ENCODE measurements around the gene CCRL2. TPM values are rescaled to one million over a fixed set of nuclear protein-coding genes. Genes with fewer than 3 reads are reported as not detected.

CCRL2 gene
- total RNA-seq, 1 donor from 2014 or later, result 1.6 TPM

DNA sequence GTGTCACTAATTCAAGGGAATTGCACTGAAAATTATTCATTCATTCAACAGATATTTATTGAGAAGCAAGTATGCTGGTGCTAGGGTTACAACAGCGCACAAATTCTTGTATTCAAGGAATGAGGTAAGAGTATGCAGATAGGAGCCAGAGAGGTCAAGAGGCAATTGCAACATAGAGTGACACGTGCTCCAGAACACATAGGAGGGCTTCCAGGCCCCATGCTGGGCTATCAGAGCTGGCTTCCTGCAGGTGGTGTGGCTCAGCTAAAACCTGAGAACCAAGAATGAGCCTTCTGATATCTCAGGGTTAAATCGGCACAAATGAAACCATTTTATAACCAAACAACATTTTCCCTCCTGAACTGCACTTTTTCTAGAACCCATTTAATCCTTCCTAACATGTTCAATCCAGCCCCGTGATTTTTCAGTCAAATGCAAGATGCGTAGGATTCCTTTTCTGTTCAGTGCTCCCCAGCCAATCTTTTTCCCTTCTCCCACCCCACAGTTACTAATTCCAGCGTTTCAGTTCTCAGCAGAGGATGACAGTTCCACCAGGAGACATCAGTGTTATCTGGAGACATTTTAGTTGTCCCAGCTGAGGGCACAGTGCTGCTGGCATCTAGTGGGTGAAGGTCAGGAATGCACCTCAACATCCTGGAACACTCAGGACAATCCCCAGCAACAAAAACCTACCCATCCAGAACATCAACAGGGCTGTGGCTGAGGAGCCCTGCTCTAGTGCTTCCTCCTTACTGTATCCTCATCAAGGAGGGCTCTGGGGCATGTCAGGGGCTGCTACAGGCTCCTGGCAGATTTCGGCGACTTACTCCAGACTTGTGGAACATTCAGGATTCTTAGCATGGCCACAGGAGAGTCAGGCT is 13.3 kb upstream of the CCRL2 start:
- Histone ChIP-seq H3K4me3 (ENCODE audit: low read length in 3 of 3) (no peak overlapping the region), H3K36me3 (ENCODE audit: control insufficient read depth in 3 of 3, insufficient read depth in 3 of 3, low read length in 3 of 3) (no peaks in the 10 kb centered on the region), H3K4me1 (ENCODE audit: control insufficient read depth in 3 of 3, insufficient read depth in 3 of 3, low read length in 3 of 3) (peaks cover 0 to 18% (median 16%) of the 10 kb centered on the region in 3 donors), H3K9me3 (ENCODE audit: control insufficient read depth in 3 of 3, low read length in 3 of 3) (no peaks in the 10 kb centered on the region), H3K9ac (ENCODE audit: low read depth in 1 of 3, low read length in 3 of 3) (no peak overlapping the region), H3K27ac (ENCODE audit: low read depth, low read length) (no peak overlapping the region), H3K27me3 (ENCODE audit: control insufficient read depth in 3 of 3, insufficient read depth in 3 of 3, low read length in 3 of 3) (no peaks in the 10 kb centered on the region)

DNA sequence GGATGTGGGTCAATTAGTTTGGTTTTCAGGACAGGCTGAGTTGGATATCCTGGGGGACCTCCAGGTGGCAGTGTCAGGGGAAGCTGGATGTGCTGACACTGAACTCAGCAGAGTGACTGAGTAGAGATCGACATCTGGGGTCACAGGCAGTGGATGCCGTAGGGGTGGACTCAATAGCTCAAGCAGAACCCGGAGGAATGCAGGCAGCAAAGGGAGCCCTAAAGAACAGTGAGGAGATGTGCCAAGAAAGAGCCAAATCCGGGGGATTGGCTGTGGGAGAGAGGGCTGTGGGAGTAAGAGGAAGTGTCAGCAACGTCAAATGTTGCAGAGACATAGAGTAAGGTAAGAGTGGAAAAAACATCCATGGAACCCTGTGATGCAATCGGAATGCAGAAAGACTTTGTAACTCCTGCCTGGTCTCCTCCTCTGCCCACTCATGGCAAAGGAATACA is 11.8 kb upstream of the CCRL2 start:
- Histone ChIP-seq H3K4me1 (ENCODE audit: control insufficient read depth in 3 of 3, insufficient read depth in 3 of 3, low read length in 3 of 3) (peaks cover 0 to 18% (median 16%) of the 10 kb centered on the region in 3 donors), H3K27me3 (ENCODE audit: control insufficient read depth in 3 of 3, insufficient read depth in 3 of 3, low read length in 3 of 3) (no peaks in the 10 kb centered on the region), H3K9ac (ENCODE audit: low read depth in 1 of 3, low read length in 3 of 3) (no peak overlapping the region), H3K36me3 (ENCODE audit: control insufficient read depth in 3 of 3, insufficient read depth in 3 of 3, low read length in 3 of 3) (no peaks in the 10 kb centered on the region), H3K27ac (ENCODE audit: low read depth, low read length) (no peak overlapping the region), H3K4me3 (ENCODE audit: low read length in 3 of 3) (no peak overlapping the region), H3K9me3 (ENCODE audit: control insufficient read depth in 3 of 3, low read length in 3 of 3) (no peaks in the 10 kb centered on the region)

DNA sequence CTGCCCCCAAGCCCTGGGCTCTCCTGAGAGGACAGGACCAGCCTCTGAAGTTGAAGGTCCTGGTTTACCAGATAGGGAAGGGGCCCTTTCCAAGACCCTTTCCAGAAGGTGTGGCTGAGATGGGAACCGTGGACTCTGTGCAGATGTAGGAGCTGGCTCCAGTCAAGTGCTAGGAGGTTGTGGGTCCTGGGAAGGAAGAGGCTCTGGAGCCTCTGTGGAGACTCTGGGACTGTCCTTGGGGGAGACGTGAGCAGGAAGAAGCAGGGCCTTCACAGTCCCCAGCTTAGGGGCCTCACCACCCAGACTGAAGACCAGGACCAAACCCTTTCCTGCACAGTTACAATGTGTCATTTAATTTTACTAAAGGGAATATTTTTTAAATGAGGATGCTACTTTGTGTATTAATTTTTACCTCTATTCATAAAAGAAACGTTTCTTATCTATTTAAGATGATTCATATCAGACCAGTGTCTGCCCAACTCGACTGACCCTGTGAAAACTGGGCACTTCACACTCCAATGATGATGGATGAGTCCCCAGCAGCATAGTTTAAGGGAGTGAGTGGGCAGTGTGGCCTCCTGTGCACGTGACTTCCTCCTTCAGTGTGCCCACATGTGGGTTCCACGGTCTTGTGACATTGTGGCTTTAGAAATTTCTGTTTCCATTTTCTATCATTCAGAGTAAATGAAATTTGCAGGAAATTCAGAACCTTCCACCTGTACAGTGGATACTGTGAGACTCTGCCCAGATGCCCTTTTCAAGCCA is 11.1 kb upstream of the CCRL2 start:
- Histone ChIP-seq H3K4me1 (ENCODE audit: control insufficient read depth in 3 of 3, insufficient read depth in 3 of 3, low read length in 3 of 3) (peaks cover 0 to 18% (median 16%) of the 10 kb centered on the region in 3 donors), H3K27me3 (ENCODE audit: control insufficient read depth in 3 of 3, insufficient read depth in 3 of 3, low read length in 3 of 3) (no peaks in the 10 kb centered on the region), H3K9me3 (ENCODE audit: control insufficient read depth in 3 of 3, low read length in 3 of 3) (no peaks in the 10 kb centered on the region), H3K4me3 (ENCODE audit: low read length in 3 of 3) (no peak overlapping the region), H3K36me3 (ENCODE audit: control insufficient read depth in 3 of 3, insufficient read depth in 3 of 3, low read length in 3 of 3) (no peaks in the 10 kb centered on the region), H3K9ac (ENCODE audit: low read depth in 1 of 3, low read length in 3 of 3) (no peak overlapping the region), H3K27ac (ENCODE audit: low read depth, low read length) (no peak overlapping the region)

DNA sequence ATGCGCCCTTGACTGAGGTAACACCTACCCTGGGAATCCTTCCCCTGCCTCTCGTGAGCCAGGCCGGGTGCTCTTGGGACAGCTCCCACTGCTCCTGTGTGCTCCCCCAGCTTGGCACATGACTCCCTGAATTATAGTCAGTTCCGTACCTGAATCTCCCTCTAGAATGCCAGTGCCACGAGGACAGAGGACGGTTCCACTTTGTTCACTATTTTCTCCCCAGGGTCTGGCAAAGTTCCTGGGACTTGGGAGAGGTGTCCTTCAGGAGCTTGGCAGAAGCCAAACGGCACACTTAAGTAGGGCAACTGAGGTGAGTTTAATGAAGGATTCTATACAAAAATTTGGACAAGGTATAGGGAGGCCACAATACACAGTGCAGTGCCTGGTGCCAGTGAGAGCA is 9.9 kb upstream of the CCRL2 start:
- Histone ChIP-seq H3K9me3 (ENCODE audit: control insufficient read depth in 3 of 3, low read length in 3 of 3) (no peaks in the 10 kb centered on the region), H3K9ac (ENCODE audit: low read depth in 1 of 3, low read length in 3 of 3) (peak overlapping the region in 1 of 3 donors; percentile 57), H3K4me1 (ENCODE audit: control insufficient read depth in 3 of 3, insufficient read depth in 3 of 3, low read length in 3 of 3) (peaks cover 0 to 18% (median 16%) of the 10 kb centered on the region in 3 donors), H3K27ac (ENCODE audit: low read depth, low read length) (no peak overlapping the region), H3K27me3 (ENCODE audit: control insufficient read depth in 3 of 3, insufficient read depth in 3 of 3, low read length in 3 of 3) (no peaks in the 10 kb centered on the region), H3K4me3 (ENCODE audit: low read length in 3 of 3) (no peak overlapping the region), H3K36me3 (ENCODE audit: control insufficient read depth in 3 of 3, insufficient read depth in 3 of 3, low read length in 3 of 3) (no peaks in the 10 kb centered on the region)

DNA sequence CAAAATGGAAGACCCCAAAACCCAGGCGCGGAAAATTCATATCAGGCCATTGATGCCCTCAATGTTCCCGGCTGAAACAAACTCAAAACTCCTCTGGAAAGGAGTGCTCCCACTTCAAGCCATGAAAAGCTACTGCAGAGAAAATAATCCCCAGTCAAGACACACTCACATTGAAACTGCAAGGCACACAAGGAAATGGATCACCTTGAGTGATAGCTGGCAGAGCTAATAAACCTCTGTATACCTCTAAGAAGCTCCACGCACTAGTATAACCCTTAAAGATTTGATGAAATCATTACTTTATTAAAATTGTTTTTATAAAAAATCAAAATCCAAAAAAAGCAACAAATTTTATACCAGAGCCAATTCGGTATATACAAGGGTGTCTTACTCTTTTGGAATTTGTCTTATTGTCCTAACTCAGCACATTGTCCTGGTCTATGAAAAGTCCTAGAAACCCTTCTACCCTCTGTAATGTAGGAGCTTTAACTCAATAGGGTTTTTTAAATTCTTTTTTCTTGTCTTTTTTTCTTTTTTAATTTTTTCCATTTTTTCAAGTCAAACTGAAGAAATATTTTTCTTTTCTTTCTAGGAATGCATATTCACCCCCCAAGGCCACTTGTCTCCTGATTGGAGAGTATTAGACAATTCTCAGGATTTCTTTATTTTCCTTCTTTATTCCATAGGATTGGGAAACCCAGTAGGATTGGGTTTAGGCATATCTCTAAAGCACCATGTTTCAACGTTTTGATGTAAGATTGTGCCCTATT is 8.7 kb upstream of the CCRL2 start:
- no peaks in the 10 kb centered on the region for H3K9me3 ChIP-seq (ENCODE audit: control insufficient read depth in 3 of 3, low read length in 3 of 3)
- no peak overlapping the region for H3K9ac ChIP-seq (ENCODE audit: low read depth in 1 of 3, low read length in 3 of 3)
- H3K36me3 ChIP-seq (ENCODE audit: control insufficient read depth in 3 of 3, insufficient read depth in 3 of 3, low read length in 3 of 3), result no peaks in the 10 kb centered on the region
- H3K4me3 ChIP-seq (ENCODE audit: low read length in 3 of 3), result no peak overlapping the region
- H3K4me1 ChIP-seq (ENCODE audit: control insufficient read depth in 3 of 3, insufficient read depth in 3 of 3, low read length in 3 of 3), result peaks cover 0 to 18% (median 16%) of the 10 kb centered on the region in 3 donors
- no peak overlapping the region for H3K27ac ChIP-seq (ENCODE audit: low read depth, low read length)
- no peaks in the 10 kb centered on the region for H3K27me3 ChIP-seq (ENCODE audit: control insufficient read depth in 3 of 3, insufficient read depth in 3 of 3, low read length in 3 of 3)

DNA sequence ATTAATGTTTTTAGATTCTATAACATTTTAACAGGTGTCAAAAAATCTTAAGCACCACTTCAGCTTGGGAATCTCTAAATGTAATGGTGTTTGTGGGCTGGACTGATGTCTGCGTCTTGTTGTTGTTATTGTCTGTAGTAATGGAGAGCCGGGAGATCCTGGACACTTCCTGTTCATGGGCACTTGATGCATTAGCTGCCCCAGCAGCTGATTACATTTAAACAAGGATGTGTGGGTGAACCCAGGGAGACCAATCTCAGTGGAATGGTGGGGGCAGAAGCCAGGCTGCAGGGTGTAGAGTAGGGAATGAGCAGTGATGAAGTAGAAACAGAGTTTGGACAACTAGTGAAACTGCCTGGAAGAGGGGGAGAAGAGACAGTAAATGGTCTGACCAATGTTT is 8.0 kb upstream of the CCRL2 start:
- Histone ChIP-seq H3K36me3 (ENCODE audit: control insufficient read depth in 3 of 3, insufficient read depth in 3 of 3, low read length in 3 of 3) (no peaks in the 10 kb centered on the region), H3K27me3 (ENCODE audit: control insufficient read depth in 3 of 3, insufficient read depth in 3 of 3, low read length in 3 of 3) (no peaks in the 10 kb centered on the region), H3K4me3 (ENCODE audit: low read length in 3 of 3) (no peak overlapping the region), H3K9me3 (ENCODE audit: control insufficient read depth in 3 of 3, low read length in 3 of 3) (no peaks in the 10 kb centered on the region), H3K27ac (ENCODE audit: low read depth, low read length) (no peak overlapping the region), H3K4me1 (ENCODE audit: control insufficient read depth in 3 of 3, insufficient read depth in 3 of 3, low read length in 3 of 3) (peaks cover 0 to 16% (median 13%) of the 10 kb centered on the region in 3 donors), H3K9ac (ENCODE audit: low read depth in 1 of 3, low read length in 3 of 3) (no peak overlapping the region)

DNA sequence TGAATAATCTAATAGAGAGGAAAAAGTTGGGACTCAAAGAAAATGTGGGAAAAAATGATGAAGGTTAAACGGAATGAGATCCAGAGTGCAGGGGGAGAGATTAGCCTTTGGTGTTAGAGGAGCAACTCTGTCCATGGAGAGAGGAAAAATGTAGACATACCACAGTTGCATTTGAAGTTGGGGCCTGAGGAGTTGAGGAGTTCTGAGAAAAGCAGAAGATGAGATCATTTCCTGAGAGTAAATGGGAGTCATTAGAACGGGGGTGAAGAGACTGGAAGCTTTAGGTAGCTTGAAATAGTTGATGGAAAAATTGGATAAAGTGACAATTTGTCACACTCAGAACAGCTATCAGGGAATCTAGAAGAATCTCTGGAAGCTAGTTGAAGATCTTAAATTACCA is 7.5 kb upstream of the CCRL2 start:
- Histone ChIP-seq H3K4me1 (ENCODE audit: control insufficient read depth in 3 of 3, insufficient read depth in 3 of 3, low read length in 3 of 3) (peaks cover 0 to 16% (median 13%) of the 10 kb centered on the region in 3 donors), H3K9ac (ENCODE audit: low read depth in 1 of 3, low read length in 3 of 3) (no peak overlapping the region), H3K27me3 (ENCODE audit: control insufficient read depth in 3 of 3, insufficient read depth in 3 of 3, low read length in 3 of 3) (no peaks in the 10 kb centered on the region), H3K4me3 (ENCODE audit: low read length in 3 of 3) (no peak overlapping the region), H3K36me3 (ENCODE audit: control insufficient read depth in 3 of 3, insufficient read depth in 3 of 3, low read length in 3 of 3) (no peaks in the 10 kb centered on the region), H3K9me3 (ENCODE audit: control insufficient read depth in 3 of 3, low read length in 3 of 3) (no peaks in the 10 kb centered on the region), H3K27ac (ENCODE audit: low read depth, low read length) (no peak overlapping the region)

DNA sequence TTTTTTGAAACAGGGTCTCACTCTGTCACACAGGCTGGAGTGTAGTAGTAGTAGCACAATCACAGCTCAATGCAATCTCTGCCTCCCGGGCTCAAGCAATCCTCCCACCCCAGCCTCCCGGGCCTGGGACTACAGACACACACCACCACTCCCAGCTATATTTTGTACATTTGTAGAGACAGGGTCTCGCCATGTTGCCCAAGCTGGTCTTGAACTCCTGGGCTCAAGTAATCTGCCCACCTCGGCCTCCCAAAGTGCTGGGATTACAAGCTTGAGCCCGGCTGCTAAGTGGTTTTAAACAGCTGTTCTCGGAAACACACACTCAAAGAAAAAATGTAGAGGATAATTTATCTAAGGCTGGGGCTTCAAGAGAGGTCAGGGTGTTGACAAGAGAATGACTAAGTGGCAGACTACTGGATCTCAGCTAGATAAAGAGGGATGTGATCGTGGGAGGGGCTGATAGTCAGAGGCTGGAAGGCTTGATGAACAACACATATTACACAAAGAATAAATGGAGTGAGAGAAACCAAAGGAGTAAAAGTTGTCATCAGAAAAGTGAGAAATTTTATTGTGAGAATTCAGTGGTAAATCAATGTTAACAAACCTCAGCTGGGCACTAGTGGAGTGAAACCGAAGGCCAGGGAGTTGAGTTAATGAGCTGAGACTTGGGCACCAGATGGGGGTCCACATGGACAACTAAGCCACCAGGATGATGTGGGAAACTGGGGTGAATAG is 6.9 kb upstream of the CCRL2 start:
- H3K27ac ChIP-seq (ENCODE audit: low read depth, low read length), result no peak overlapping the region
- H3K36me3 ChIP-seq (ENCODE audit: control insufficient read depth in 3 of 3, insufficient read depth in 3 of 3, low read length in 3 of 3), result no peaks in the 10 kb centered on the region
- H3K9ac ChIP-seq (ENCODE audit: low read depth in 1 of 3, low read length in 3 of 3), result no peak overlapping the region
- no peak overlapping the region for H3K4me3 ChIP-seq (ENCODE audit: low read length in 3 of 3)
- H3K9me3 ChIP-seq (ENCODE audit: control insufficient read depth in 3 of 3, low read length in 3 of 3), result no peaks in the 10 kb centered on the region
- no peaks in the 10 kb centered on the region for H3K27me3 ChIP-seq (ENCODE audit: control insufficient read depth in 3 of 3, insufficient read depth in 3 of 3, low read length in 3 of 3)
- peaks cover 0 to 16% (median 13%) of the 10 kb centered on the region in 3 donors for H3K4me1 ChIP-seq (ENCODE audit: control insufficient read depth in 3 of 3, insufficient read depth in 3 of 3, low read length in 3 of 3)

DNA sequence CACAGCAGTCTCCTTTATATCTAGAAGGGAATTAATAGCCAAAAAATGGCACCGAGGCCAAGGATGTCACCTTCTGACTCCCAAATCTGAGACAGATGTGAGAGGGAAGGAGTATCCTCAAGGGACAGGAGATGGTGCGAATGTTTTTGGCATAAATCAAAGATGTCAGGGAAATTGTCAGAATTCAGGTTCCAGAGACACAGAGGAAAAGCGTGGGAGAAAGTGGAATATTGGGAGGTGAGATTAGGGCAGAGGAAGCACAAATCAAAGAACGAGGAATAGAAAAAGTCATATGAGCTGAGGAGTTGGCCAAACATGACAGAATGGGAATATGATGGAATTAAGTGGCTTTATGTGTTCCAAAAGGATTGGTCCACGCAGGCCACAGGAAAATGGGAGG is 6.2 kb upstream of the CCRL2 start:
- Histone ChIP-seq H3K4me1 (ENCODE audit: control insufficient read depth in 3 of 3, insufficient read depth in 3 of 3, low read length in 3 of 3) (peaks cover 1 to 17% (median 16%) of the 10 kb centered on the region in 3 donors), H3K4me3 (ENCODE audit: low read length in 3 of 3) (no peak overlapping the region), H3K9me3 (ENCODE audit: control insufficient read depth in 3 of 3, low read length in 3 of 3) (no peaks in the 10 kb centered on the region), H3K36me3 (ENCODE audit: control insufficient read depth in 3 of 3, insufficient read depth in 3 of 3, low read length in 3 of 3) (no peaks in the 10 kb centered on the region), H3K27me3 (ENCODE audit: control insufficient read depth in 3 of 3, insufficient read depth in 3 of 3, low read length in 3 of 3) (no peaks in the 10 kb centered on the region), H3K27ac (ENCODE audit: low read depth, low read length) (no peak overlapping the region), H3K9ac (ENCODE audit: low read depth in 1 of 3, low read length in 3 of 3) (no peak overlapping the region)
